ENCODE data around the gene ZEB2. TPM values are rescaled to one million over a fixed set of nuclear protein-coding genes. Genes with fewer than 3 reads are reported as not detected.
A peak's percentile ranks its signal among the peaks of the same experiment; 100 is the strongest.

The ZEB2 gene
- total RNA-seq, 1 experiment from 2014 or later, result 15.1 TPM

GRCh38 chr2:144452169-144452988 is 67.5 kb downstream of the ZEB2 start:
- no peak for DNase-seq (ENCODE audit: low read depth)

- no peak for DNase-seq (ENCODE audit: low read depth)
Observed at GRCh38 chr2:144451443-144451842, 68.5 kb downstream of the ZEB2 start.

- DNase-seq (ENCODE audit: low read depth), result no peak
Observed at GRCh38 chr2:144449028-144449406, 70.9 kb downstream of the ZEB2 start.

- DNase-seq (ENCODE audit: low read depth), result no peak
Observed at GRCh38 chr2:144448389-144449027, 71.4 kb downstream of the ZEB2 start.

- DNase-seq (ENCODE audit: low read depth), result no peak
Observed at GRCh38 chr2:144447535-144447934, 72.4 kb downstream of the ZEB2 start.

GRCh38 chr2:144446136-144446535 is 73.8 kb downstream of the ZEB2 start:
- DNase-seq (ENCODE audit: low read depth), result no peak

GRCh38 chr2:144445196-144445595 is 74.7 kb downstream of the ZEB2 start:
- no peak for DNase-seq (ENCODE audit: low read depth)

- DNase-seq (ENCODE audit: low read depth), result no peak
Observed at GRCh38 chr2:144443837-144444817, 75.8 kb downstream of the ZEB2 start.

GRCh38 chr2:144441711-144442141 is 78.2 kb downstream of the ZEB2 start:
- no peak for DNase-seq (ENCODE audit: low read depth)

GRCh38 chr2:144439993-144440392 is 79.9 kb downstream of the ZEB2 start:
- no peak for DNase-seq (ENCODE audit: low read depth)

- DNase-seq (ENCODE audit: low read depth), result no peak
Observed at GRCh38 chr2:144438801-144439631, 80.9 kb downstream of the ZEB2 start.

- no peak for DNase-seq (ENCODE audit: low read depth)
Observed at GRCh38 chr2:144437636-144438035, 82.3 kb downstream of the ZEB2 start.

- DNase-seq (ENCODE audit: low read depth), result no peak
Observed at GRCh38 chr2:144434425-144435222, 85.3 kb downstream of the ZEB2 start.

- DNase-seq (ENCODE audit: low read depth), result no peak
Observed at GRCh38 chr2:144432921-144433320, 87.0 kb downstream of the ZEB2 start.

GRCh38 chr2:144431998-144432397 is 87.9 kb downstream of the ZEB2 start:
- DNase-seq (ENCODE audit: low read depth), result no peak

- no peak for DNase-seq (ENCODE audit: low read depth)
Observed at GRCh38 chr2:144431392-144431783, 88.5 kb downstream of the ZEB2 start.

GRCh38 chr2:144430722-144431391 is 89.1 kb downstream of the ZEB2 start:
- no peak for DNase-seq (ENCODE audit: low read depth)

- DNase-seq (ENCODE audit: low read depth), result no peak
Observed at GRCh38 chr2:144429396-144430112, 90.4 kb downstream of the ZEB2 start.

GRCh38 chr2:144426981-144427479 is 92.9 kb downstream of the ZEB2 start:
- DNase-seq (ENCODE audit: low read depth), result peak; percentile 51

Measured in Daoy (cell line).